HEK293 (cell line): Measurements from ENCODE around the gene CTH.

Experiments used
- ZNF202 ChIP-seq: fragments of 450-650 bp; formaldehyde crosslinking; IDR thresholded peaks from 2 replicates; pipeline ENCODE4 v1.5.1; 2016; ENCODE audit warnings: missing biosample characterization, missing genetic modification characterization, borderline replicate concordance
- ZNF223 ChIP-seq: fragments of 450-650 bp; formaldehyde crosslinking; IDR thresholded peaks from 2 replicates; pipeline ENCODE4 v1.5.1; 2016; ENCODE audit warnings: missing biosample characterization, missing genetic modification characterization
- ZNF639 ChIP-seq: fragments of 450-650 bp; formaldehyde crosslinking; IDR thresholded peaks from 2 replicates; pipeline ENCODE4 v1.5.1; 2016; ENCODE audit warnings: missing biosample characterization, missing genetic modification characterization
- ZNF692 ChIP-seq: fragments of 450-650 bp; formaldehyde crosslinking; IDR thresholded peaks from 2 replicates; pipeline ENCODE4 v1.5.1; 2016; ENCODE audit warnings: missing biosample characterization, missing genetic modification characterization
- TF ChIP-seq, protein P1 (sequence below): fragments of 450-650 bp; formaldehyde crosslinking; IDR thresholded peaks from 2 replicates; pipeline ENCODE4 v1.5.1; 2016; ENCODE audit warnings: missing biosample characterization, missing genetic modification characterization

DNA sequence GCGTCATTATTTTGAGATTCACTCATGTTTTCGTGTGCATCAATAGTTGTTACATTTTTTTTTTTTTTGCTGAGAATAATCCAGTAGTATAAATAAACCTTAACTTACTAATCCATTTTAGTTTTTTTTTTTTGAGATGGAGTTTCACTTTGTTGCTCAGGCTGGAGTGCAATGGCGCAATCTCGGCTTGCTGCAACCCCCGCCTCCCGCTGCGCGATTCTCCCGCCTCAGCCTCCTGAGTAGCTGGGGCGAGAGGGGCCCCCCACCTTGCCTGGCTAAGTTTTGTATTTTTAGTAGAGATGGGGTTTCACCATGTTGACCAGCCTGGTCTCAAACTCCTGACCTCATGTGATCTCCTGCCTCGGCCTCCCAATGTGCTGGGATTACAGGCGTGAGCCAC is 66.0 kb downstream of the CTH start:
- TF ChIP-seq ZNF202 (no peak), ZNF692 (no peak), ZNF223 (tag by site-specific recombination) (no peak), ZNF639 (tag by site-specific recombination) (no peak)
- TF ChIP-seq, protein P1, sequence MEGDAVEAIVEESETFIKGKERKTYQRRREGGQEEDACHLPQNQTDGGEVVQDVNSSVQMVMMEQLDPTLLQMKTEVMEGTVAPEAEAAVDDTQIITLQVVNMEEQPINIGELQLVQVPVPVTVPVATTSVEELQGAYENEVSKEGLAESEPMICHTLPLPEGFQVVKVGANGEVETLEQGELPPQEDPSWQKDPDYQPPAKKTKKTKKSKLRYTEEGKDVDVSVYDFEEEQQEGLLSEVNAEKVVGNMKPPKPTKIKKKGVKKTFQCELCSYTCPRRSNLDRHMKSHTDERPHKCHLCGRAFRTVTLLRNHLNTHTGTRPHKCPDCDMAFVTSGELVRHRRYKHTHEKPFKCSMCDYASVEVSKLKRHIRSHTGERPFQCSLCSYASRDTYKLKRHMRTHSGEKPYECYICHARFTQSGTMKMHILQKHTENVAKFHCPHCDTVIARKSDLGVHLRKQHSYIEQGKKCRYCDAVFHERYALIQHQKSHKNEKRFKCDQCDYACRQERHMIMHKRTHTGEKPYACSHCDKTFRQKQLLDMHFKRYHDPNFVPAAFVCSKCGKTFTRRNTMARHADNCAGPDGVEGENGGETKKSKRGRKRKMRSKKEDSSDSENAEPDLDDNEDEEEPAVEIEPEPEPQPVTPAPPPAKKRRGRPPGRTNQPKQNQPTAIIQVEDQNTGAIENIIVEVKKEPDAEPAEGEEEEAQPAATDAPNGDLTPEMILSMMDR (tag by site-specific recombination), result no peak
